ENCODE data around the gene ADAMTS18.

- TF ChIP-seq CTCF (IDR thresholded peaks at IDR 0.05; ENCODE audit: extremely low read depth in 1 of 2, insufficient read depth in 1 of 2, low read depth in 1 of 2, low read length in 2 of 2) (no peak), POLR2A (IDR thresholded peaks at IDR 0.05; ENCODE audit: low read depth, low read length) (no peak), POLR2AphosphoS5 (IDR thresholded peaks at IDR 0.05; ENCODE audit: insufficient read depth, low read depth, low read length) (no peak), EZH2 (IDR thresholded peaks at IDR 0.05; ENCODE audit: borderline replicate concordance, low read depth, low read length, severe bottlenecking) (no peak), MYC (IDR thresholded peaks at IDR 0.05; ENCODE audit: low read depth, low read length) (no peak), MAX (IDR thresholded peaks at IDR 0.05; ENCODE audit: insufficient read depth, insufficient read length) (no peak), JUN (IDR thresholded peaks at IDR 0.05; ENCODE audit: borderline replicate concordance, insufficient read depth, insufficient read length, low read depth) (no peak), GATA2 (IDR thresholded peaks at IDR 0.05; ENCODE audit: insufficient read depth, insufficient read length, low read depth, low read length) (no peak), FOS (IDR thresholded peaks at IDR 0.05; ENCODE audit: borderline replicate concordance, insufficient read depth, low read length) (no peak)
These were observed 200.9 kb downstream of the ADAMTS18 start for GRCh38 chr16:77233799-77234519.
